Vagina (tissue), 2 donors: Measurements from ENCODE around the gene MBLAC2. TPM values are rescaled to one million over a fixed set of nuclear protein-coding genes. Genes with fewer than 3 reads are reported as not detected.
A peak's percentile ranks its signal among the peaks of the same experiment; 100 is the strongest.

Experiments used
- DNase-seq, 2 donors: peaks; one replicate each; pipeline ENCODE4 v3.0.0-alpha.2; 2017; ENCODE audit errors: extremely low spot score in 2 of 2
- H3K27ac ChIP-seq: fragments of 200-600 bp; sonication (generic); one replicate; pipeline ENCODE4 v1.5.1; 2019
- H3K27me3 ChIP-seq: fragments of 200-600 bp; sonication (generic); one replicate; pipeline ENCODE4 v1.5.1; 2019
- H3K36me3 ChIP-seq, 2 donors: fragments of 200-600 bp; sonication (generic); one replicate each; pipeline ENCODE4 v1.5.1; 2017 to 2019
- H3K4me1 ChIP-seq: fragments of 200-600 bp; sonication (generic); one replicate; pipeline ENCODE4 v1.5.1; 2019
- H3K4me3 ChIP-seq, 2 donors: fragments of 200-600 bp; sonication (generic); 1 replicate in 1 of 2; 2 replicates in 1 of 2; pipeline ENCODE4 v1.5.1; 2016 to 2019
- H3K9me3 ChIP-seq: fragments of 200-600 bp; sonication (generic); one replicate; pipeline ENCODE4 v1.5.1; 2019
- POLR2A ChIP-seq, 2 donors: fragments of 450-650 bp; IDR thresholded peaks; one replicate each; pipeline ENCODE4 v1.6.1; 2017; ENCODE audit warnings: antibody characterized with exemption in 2 of 2, mild to moderate bottlenecking in 2 of 2, moderate library complexity in 2 of 2
- POLR2AphosphoS5 ChIP-seq, 2 donors: sonication (generic); formaldehyde crosslinking; IDR thresholded peaks; one replicate each; pipeline ENCODE4 v1.9.0; 2017; ENCODE audit warnings: antibody characterized with exemption in 2 of 2, mild to moderate bottlenecking in 2 of 2, low read depth in 1 of 2; ENCODE audit not compliant: insufficient read depth in 1 of 2
- intact Hi-C: fragments of 100-400 bp; cut with DNase I; formaldehyde crosslinking; loops from one replicate; pipeline ENCODE4 v1.15.1; 2023
- total RNA-seq: library from RNA; depleted of rRNA; stranded (reverse); fragments of >200 nt; gene quantifications from one replicate; pipeline ENCODE4 v1.2.3, GENCODE V29; 2016
- TF ChIP-seq, protein P1 (sequence below), 3 experiments: fragments of 450-650 bp in 2 of 3; fragments of 200-600 bp in 1 of 3; sonication (generic) in 1 of 3; IDR thresholded peaks; one replicate each; pipeline ENCODE4 v1.5.1; 2017 to 2019; ENCODE audit warnings: antibody characterized with exemption in 3 of 3, mild to moderate bottlenecking in 2 of 3, moderate library complexity in 2 of 3

The MBLAC2 gene
- total RNA-seq, 1 donor from 2014 or later, result 8.8 TPM

DNA sequence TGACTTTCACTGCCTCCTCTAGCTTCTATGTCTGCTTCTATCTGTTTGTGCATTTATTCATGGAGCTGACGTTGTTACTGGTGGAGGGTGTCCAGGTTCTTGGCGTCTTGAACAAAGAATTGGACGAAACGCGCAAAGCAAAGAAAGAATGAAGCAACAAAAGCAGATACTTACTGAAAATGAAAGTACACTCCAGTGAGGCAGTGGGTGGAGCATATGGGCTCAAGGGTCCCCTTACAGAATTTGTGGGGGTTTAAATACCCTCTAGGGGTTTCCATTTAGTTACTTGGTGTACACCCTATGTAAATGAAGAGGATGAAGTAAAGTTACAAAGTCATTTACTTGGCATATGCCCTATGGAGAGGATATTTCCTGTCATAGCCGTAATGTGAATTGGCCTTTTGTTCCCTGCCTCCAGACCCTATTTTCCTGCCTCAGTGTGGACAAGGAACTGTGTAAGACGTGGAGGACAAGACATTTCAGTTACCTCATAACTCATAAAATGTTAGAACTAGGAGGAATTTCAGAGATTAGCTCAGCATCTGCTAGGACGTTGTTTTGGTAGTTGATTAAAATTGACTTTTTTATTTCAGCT lies 3.1 kb upstream of the MBLAC2 start:
- TF ChIP-seq, protein P1, sequence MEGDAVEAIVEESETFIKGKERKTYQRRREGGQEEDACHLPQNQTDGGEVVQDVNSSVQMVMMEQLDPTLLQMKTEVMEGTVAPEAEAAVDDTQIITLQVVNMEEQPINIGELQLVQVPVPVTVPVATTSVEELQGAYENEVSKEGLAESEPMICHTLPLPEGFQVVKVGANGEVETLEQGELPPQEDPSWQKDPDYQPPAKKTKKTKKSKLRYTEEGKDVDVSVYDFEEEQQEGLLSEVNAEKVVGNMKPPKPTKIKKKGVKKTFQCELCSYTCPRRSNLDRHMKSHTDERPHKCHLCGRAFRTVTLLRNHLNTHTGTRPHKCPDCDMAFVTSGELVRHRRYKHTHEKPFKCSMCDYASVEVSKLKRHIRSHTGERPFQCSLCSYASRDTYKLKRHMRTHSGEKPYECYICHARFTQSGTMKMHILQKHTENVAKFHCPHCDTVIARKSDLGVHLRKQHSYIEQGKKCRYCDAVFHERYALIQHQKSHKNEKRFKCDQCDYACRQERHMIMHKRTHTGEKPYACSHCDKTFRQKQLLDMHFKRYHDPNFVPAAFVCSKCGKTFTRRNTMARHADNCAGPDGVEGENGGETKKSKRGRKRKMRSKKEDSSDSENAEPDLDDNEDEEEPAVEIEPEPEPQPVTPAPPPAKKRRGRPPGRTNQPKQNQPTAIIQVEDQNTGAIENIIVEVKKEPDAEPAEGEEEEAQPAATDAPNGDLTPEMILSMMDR (IDR thresholded peaks at IDR 0.05), result no peak
- no peak for TF ChIP-seq POLR2A (IDR thresholded peaks at IDR 0.05)
- no peak for TF ChIP-seq POLR2AphosphoS5 (IDR thresholded peaks at IDR 0.05; ENCODE audit: insufficient read depth in 1 of 2, low read depth in 1 of 2)
- Histone ChIP-seq H3K4me1 (peaks cover 11% of the 10 kb centered on the region), H3K9me3 (no peaks in the 10 kb centered on the region), H3K4me3 (no peak overlapping the region), H3K27ac (no peak overlapping the region), H3K36me3 (no peaks in the 10 kb centered on the region), H3K27me3 (no peaks in the 10 kb centered on the region)
- intact Hi-C loops, result no loop called here
- no peak for DNase-seq

DNA sequence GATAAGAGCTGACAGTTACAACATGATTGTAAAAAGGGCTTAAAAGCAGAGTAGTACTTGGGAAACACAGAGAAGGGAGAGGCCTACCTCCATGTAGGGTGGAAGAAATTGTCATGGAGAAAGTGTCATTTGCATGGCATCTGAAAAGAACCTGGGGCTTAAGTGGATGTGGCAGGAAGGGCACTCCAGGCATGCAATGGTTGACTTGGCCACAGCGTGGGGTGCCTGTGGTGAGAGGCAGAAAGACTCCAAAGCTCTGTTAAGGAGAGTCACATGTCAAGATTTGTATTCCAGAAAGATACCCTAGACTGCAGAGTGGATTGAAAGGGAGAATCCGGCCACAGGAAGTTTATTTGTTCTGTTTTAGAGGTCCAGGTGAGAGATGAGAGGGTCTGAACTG lies 2.5 kb upstream of the MBLAC2 start:
- no peak for DNase-seq
- intact Hi-C loops, result no loop called here
- Histone ChIP-seq H3K36me3 (no peaks in the 10 kb centered on the region), H3K9me3 (no peaks in the 10 kb centered on the region), H3K4me1 (peaks cover 15% of the 10 kb centered on the region), H3K27ac (no peak overlapping the region), H3K4me3 (no peak overlapping the region), H3K27me3 (no peaks in the 10 kb centered on the region)
- TF ChIP-seq, protein P1 (IDR thresholded peaks at IDR 0.05), result no peak
- no peak for TF ChIP-seq POLR2A (IDR thresholded peaks at IDR 0.05)
- TF ChIP-seq POLR2AphosphoS5 (IDR thresholded peaks at IDR 0.05; ENCODE audit: insufficient read depth in 1 of 2, low read depth in 1 of 2), result no peak

DNA sequence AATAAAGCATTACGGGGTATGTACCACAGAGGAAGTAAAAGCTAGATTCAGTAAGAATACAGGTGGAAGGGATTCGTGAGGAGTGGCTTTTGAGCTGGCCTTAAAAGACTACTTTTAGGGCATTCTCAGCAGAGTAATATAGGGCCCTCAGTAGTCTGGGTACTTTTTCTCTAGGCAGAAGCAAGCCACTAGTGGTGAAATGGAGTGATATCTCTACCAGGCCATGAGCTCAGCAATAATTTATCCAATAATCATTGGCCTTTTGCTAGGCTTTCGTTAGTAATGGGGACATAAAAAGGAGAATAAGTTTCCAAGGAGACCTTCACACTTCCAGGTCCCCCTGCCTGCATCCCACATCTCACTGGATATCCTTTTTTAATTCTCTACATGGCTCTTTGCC lies 1.8 kb upstream of the MBLAC2 start:
- H3K4me3 ChIP-seq, result no peak overlapping the region
- H3K4me1 ChIP-seq, result peaks cover 19% of the 10 kb centered on the region
- no peak overlapping the region for H3K27ac ChIP-seq
- intact Hi-C loops, result no loop called here
- no peaks in the 10 kb centered on the region for H3K27me3 ChIP-seq
- H3K9me3 ChIP-seq, result no peaks in the 10 kb centered on the region
- TF ChIP-seq POLR2AphosphoS5 (IDR thresholded peaks at IDR 0.05; ENCODE audit: insufficient read depth in 1 of 2, low read depth in 1 of 2) (no peak), POLR2A (IDR thresholded peaks at IDR 0.05) (no peak)
- TF ChIP-seq, protein P1 (IDR thresholded peaks at IDR 0.05), result no peak
- no peaks in the 10 kb centered on the region for H3K36me3 ChIP-seq
- DNase-seq, result no peak

DNA sequence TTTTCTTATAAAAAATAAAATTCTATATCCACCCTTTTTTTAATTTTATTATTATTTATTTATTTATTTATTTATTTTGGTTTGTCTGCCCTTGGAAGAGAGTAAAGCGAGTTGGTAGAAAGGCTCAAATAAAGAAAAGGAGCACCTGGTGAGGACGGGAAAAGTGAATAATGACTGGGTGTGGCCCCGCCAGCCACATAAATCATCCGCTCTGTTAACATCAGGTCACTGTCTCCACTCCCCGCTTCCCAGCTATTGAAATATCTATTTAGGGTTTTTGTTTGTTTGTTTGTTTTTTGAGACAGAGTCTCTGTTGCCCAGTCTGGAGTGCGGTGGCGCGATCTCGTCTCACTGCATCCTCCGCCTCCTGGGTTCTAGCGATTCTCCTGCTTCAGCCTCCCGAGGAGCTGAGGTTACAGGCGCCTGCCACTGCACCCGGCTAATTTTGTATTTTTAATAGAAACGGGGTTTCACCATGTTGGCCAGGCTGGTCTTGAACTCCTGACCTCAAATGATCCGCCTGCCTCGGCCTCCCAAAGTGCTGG lies 937 bp upstream of the MBLAC2 start:
- DNase-seq, result no peak
- H3K4me1 ChIP-seq, result peaks cover 19% of the 10 kb centered on the region
- H3K36me3 ChIP-seq, result no peaks in the 10 kb centered on the region
- H3K27ac ChIP-seq, result peak overlapping the region; percentile 21
- peak overlapping the region in 1 of 2 donors; percentile 97 for H3K4me3 ChIP-seq
- H3K27me3 ChIP-seq, result no peaks in the 10 kb centered on the region
- intact Hi-C loops, result no loop called here
- no peaks in the 10 kb centered on the region for H3K9me3 ChIP-seq
- TF ChIP-seq, protein P1 (IDR thresholded peaks at IDR 0.05), result no peak
- no peak for TF ChIP-seq POLR2AphosphoS5 (IDR thresholded peaks at IDR 0.05; ENCODE audit: insufficient read depth in 1 of 2, low read depth in 1 of 2)
- no peak for TF ChIP-seq POLR2A (IDR thresholded peaks at IDR 0.05)
